HG02973 (cell line): ENCODE measurements around the gene EHD4.

Source experiments
- ATAC-seq: cut with Tn5 transposase; IDR thresholded peaks from one replicate; pipeline ENCODE4 v1.9.1; 2021; ENCODE audit warnings: moderate library complexity; ENCODE audit not compliant: unreplicated experiment

EHD4 gene

GRCh38 chr15:41848631-41849030, 123.7 kb downstream of the EHD4 start:
- ATAC-seq, result no peak

GRCh38 chr15:41847981-41848380, 124.4 kb downstream of the EHD4 start:
- no peak for ATAC-seq

- ATAC-seq, result no peak
Observed at GRCh38 chr15:41847206-41847605, 125.2 kb downstream of the EHD4 start.
